GM23338 (cell line): ENCODE results near the gene TBC1D17. TPM values are rescaled to one million over a fixed set of nuclear protein-coding genes. Genes with fewer than 3 reads are reported as not detected.
A peak's percentile ranks its signal among the peaks of the same experiment; 100 is the strongest.

ENCODE experiments used
- ATAC-seq: fragments of 200-7000 bp; cut with Tn5 transposase; 3 replicates; pipeline ENCODE4 v1.9.1; 2020
- DNase-seq: peaks from one replicate; pipeline ENCODE4 v3.0.0-alpha.2; 2015; ENCODE audit warnings: low spot score
- H2AFZ ChIP-seq: fragments of 200-600 bp; sonication (generic); 2 replicates; pipeline ENCODE4 v1.8.0; 2016; ENCODE audit warnings: antibody characterized with exemption, mild to moderate bottlenecking, moderate library complexity
- H3F3A ChIP-seq: fragments of 200-600 bp; sonication (generic); replicated peaks from 2 replicates; pipeline ENCODE4 v1.8.0; 2017; ENCODE audit warnings: antibody characterized with exemption, mixed run types, low read depth
- H3K27ac ChIP-seq: fragments of 200-600 bp; sonication (generic); 2 replicates; pipeline ENCODE4 v1.6.1; 2016; ENCODE audit warnings: low read depth
- H3K27me3 ChIP-seq: fragments of 200-600 bp; sonication (generic); 2 replicates; pipeline ENCODE4 v1.8.0; 2016; ENCODE audit warnings: mild to moderate bottlenecking, mixed run types, moderate library complexity; ENCODE audit not compliant: insufficient read depth
- H3K36me3 ChIP-seq: fragments of 200-600 bp; sonication (generic); 2 replicates; pipeline ENCODE4 v1.8.0; 2016; ENCODE audit warnings: mild to moderate bottlenecking; ENCODE audit not compliant: insufficient read depth
- H3K4me1 ChIP-seq: fragments of 200-600 bp; sonication (generic); 2 replicates; pipeline ENCODE4 v1.8.0; 2016; ENCODE audit warnings: mild to moderate bottlenecking, moderate library complexity; ENCODE audit not compliant: insufficient read depth
- H3K4me2 ChIP-seq: fragments of 200-600 bp; sonication (generic); 2 replicates; pipeline ENCODE4 v1.7.1; 2017; ENCODE audit warnings: mixed run types
- H3K4me3 ChIP-seq: fragments of 200-600 bp; sonication (generic); 2 replicates; pipeline ENCODE4 v1.6.1; 2016; ENCODE audit warnings: mixed run types
- H3K79me2 ChIP-seq: fragments of 200-600 bp; sonication (generic); replicated peaks from 2 replicates; pipeline ENCODE4 v1.8.0; 2017; ENCODE audit warnings: mild to moderate bottlenecking; ENCODE audit not compliant: insufficient read depth
- H3K9me2 ChIP-seq: fragments of 200-600 bp; sonication (generic); 2 replicates; pipeline ENCODE4 v1.8.0; 2017; ENCODE audit not compliant: insufficient read depth
- H4K20me1 ChIP-seq: fragments of 200-600 bp; sonication (generic); replicated peaks from 2 replicates; pipeline ENCODE4 v1.8.0; 2017; ENCODE audit warnings: mild to moderate bottlenecking; ENCODE audit not compliant: insufficient read depth
- H3K27ac Mint-ChIP-seq: 2 replicates; pipeline ENCODE4 v1.8.0; 2020; ENCODE audit warnings: inconsistent platforms, mild to moderate bottlenecking, moderate library complexity, mixed read lengths
- H3K27me3 Mint-ChIP-seq: 3 replicates; pipeline ENCODE4 v1.8.0; 2022; ENCODE audit warnings: low read depth, mild to moderate bottlenecking, moderate library complexity, mixed read lengths, inconsistent platforms; ENCODE audit not compliant: insufficient read depth, poor library complexity
- H3K36me3 Mint-ChIP-seq: 3 replicates; pipeline ENCODE4 v1.8.0; 2021; ENCODE audit warnings: low read depth, mild to moderate bottlenecking, inconsistent platforms, moderate library complexity, mixed read lengths
- H3K4me1 Mint-ChIP-seq: 3 replicates; pipeline ENCODE4 v1.8.0; 2020; ENCODE audit warnings: mild to moderate bottlenecking, inconsistent platforms, mixed read lengths
- H3K4me3 Mint-ChIP-seq: 3 replicates; pipeline ENCODE4 v1.8.0; 2021; ENCODE audit warnings: moderate library complexity, mild to moderate bottlenecking, inconsistent platforms, mixed read lengths
- H3K9me3 Mint-ChIP-seq: 3 replicates; pipeline ENCODE4 v1.8.0; 2020; ENCODE audit warnings: moderate library complexity, mild to moderate bottlenecking, inconsistent platforms, mixed read lengths
- CREB1 ChIP-seq: fragments of 250-450 bp; sonication (Bioruptor Pico); IDR thresholded peaks from 2 replicates; pipeline ENCODE4 v1.5.0; 2020; ENCODE audit warnings: low read depth, mild to moderate bottlenecking, moderate library complexity
- EZH2 ChIP-seq: fragments of 200-600 bp; sonication (generic); IDR thresholded peaks from one replicate; pipeline ENCODE4 v1.8.0; 2017; ENCODE audit warnings: antibody characterized with exemption, mild to moderate bottlenecking, low read depth; ENCODE audit not compliant: unreplicated experiment
- EZH2phosphoT487 ChIP-seq: fragments of 200-600 bp; sonication (generic); IDR thresholded peaks from one replicate; pipeline ENCODE4 v1.8.1; 2018; ENCODE audit warnings: antibody characterized with exemption; ENCODE audit not compliant: unreplicated experiment
- POLR2AphosphoS5 ChIP-seq: IDR thresholded peaks from 2 replicates; pipeline ENCODE4 v1.6.1; 2016; ENCODE audit warnings: antibody characterized with exemption, low read depth
- ZNF114 ChIP-seq: fragments of 250-450 bp; sonication (Bioruptor Pico); IDR thresholded peaks from 2 replicates; pipeline ENCODE4 v1.5.0; 2020; ENCODE audit warnings: mild to moderate bottlenecking, moderate library complexity
- ZNF331 ChIP-seq: fragments of 250-450 bp; sonication (Bioruptor Pico); IDR thresholded peaks from 2 replicates; pipeline ENCODE4 v1.5.0; 2020; ENCODE audit warnings: low read depth, mild to moderate bottlenecking, moderate library complexity
- polyA plus RNA-seq: library from polyadenylated mRNA; unstranded; fragments of >200 nt; fragmentation: Nextera tagmentation; extraction: Ambion mirVana; gene quantifications from 2 replicates; pipeline ENCODE4 v1.2.1, GENCODE V29; 2016
- total RNA-seq: library from RNA; depleted of rRNA; stranded (reverse); fragments of >200 nt; shearing (Covaris generic); gene quantifications from 2 replicates; pipeline ENCODE4 v1.2.3, GENCODE V29; 2014
- TF ChIP-seq, protein P1 (sequence below), 2 experiments: fragments of 200-600 bp in 1 of 2; sonication (generic) in 1 of 2; conservative IDR thresholded peaks; 2 replicates each; pipeline versions ENCODE4 v1.5.1 to v1.6.1; 2016 to 2017; ENCODE audit warnings: antibody characterized with exemption in 2 of 2, low read depth in 2 of 2, mild to moderate bottlenecking in 2 of 2, moderate library complexity in 1 of 2
- TF ChIP-seq, protein P2 (sequence below): IDR thresholded peaks from 2 replicates; pipeline ENCODE4 v1.6.1; 2016; ENCODE audit warnings: antibody characterized with exemption
- TF ChIP-seq, protein P3 (sequence below): IDR thresholded peaks from one replicate; pipeline ENCODE4 v1.6.1; 2018; ENCODE audit warnings: antibody characterized with exemption; ENCODE audit not compliant: unreplicated experiment

The TBC1D17 gene
- total and polyA plus RNA-seq, 2 experiments from 2014 or later = 19.3 to 43.1 TPM

DNA sequence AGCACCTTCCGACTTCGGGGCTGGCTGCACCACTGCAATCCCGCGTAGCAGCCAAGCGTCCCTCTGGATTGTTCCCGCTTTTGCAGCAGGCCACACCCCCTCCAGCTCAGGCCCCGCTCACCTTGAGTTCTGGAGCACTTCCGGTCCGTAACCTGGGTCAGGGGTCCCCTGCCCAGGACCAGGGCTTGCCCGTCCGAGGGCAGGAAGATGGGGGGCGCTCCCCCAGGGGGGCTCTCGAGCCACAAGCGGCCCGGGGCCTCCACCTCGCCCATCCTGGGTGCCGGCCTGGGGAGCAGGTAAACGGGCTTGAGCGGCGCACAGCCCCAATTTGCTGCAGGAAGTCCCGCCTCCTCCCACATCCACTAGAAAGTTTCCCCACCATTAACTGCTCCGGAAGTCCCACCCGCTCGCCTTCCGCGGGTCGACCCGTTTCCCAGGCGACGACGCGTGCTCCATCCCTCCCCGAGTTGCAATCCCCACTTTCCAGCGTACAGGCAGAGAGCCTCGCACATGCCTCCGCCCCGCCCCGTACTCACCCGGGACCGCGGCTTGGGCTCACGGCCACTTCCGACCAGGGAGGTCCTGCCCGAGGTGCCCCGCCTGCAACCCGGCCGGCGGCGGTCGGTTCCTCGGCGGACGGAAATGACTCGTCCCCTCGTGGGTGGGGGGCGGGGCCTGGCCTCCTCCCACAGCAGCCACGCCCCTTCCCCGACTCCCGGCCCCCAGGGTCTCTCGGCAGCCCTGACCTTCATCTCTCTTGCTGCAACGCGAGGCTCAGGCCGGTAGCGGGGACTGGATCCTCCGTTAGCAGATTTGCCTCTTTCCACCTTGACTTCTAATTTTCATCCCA, 10.3 kb upstream of the TBC1D17 start, which contains the start of gene PNKP:
Gene PNKP (minus strand): TSS at position 644 of the 850 bp plus-strand sequence. CDS start 372 bp downstream, at position 272.
- peak within 1 kb of the TSS; percentile 98 for H3K27ac Mint-ChIP-seq
- Histone ChIP-seq H3K36me3 (peaks cover 15% of the 10 kb centered on the region), H3K4me3 (peak within 1 kb of the TSS; percentile 99), H3K27ac (peak within 1 kb of the TSS; percentile 94), H3K9me2 (no peaks in the 10 kb centered on the region), H4K20me1 (peaks cover 17% of the 10 kb centered on the region), H3K27me3 (no peaks in the 10 kb centered on the region), H3K4me1 (peaks cover 19% of the 10 kb centered on the region), H3K79me2 (peaks cover 23% of the 10 kb centered on the region), H2AFZ (peak within 1 kb of the TSS; percentile 91), H3K4me2 (peak within 1 kb of the TSS; percentile 93), H3F3A (peaks cover 38% of the 10 kb centered on the region)
- ATAC-seq = peak; percentile 46
- TF ChIP-seq ZNF114 (CRISPR knock-in tag) = no peak
- peak; percentile 75 for TF ChIP-seq CREB1 (CRISPR knock-in tag)
- TF ChIP-seq, protein P1, sequence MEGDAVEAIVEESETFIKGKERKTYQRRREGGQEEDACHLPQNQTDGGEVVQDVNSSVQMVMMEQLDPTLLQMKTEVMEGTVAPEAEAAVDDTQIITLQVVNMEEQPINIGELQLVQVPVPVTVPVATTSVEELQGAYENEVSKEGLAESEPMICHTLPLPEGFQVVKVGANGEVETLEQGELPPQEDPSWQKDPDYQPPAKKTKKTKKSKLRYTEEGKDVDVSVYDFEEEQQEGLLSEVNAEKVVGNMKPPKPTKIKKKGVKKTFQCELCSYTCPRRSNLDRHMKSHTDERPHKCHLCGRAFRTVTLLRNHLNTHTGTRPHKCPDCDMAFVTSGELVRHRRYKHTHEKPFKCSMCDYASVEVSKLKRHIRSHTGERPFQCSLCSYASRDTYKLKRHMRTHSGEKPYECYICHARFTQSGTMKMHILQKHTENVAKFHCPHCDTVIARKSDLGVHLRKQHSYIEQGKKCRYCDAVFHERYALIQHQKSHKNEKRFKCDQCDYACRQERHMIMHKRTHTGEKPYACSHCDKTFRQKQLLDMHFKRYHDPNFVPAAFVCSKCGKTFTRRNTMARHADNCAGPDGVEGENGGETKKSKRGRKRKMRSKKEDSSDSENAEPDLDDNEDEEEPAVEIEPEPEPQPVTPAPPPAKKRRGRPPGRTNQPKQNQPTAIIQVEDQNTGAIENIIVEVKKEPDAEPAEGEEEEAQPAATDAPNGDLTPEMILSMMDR (conservative IDR thresholded peaks at IDR 0.05; ENCODE audit: low read depth in 2 of 2) = no peak
- TF ChIP-seq ZNF331 (CRISPR knock-in tag) = no peak
- no peak for TF ChIP-seq EZH2
- TF ChIP-seq POLR2AphosphoS5 = peak; percentile 86
- TF ChIP-seq, protein P2, sequence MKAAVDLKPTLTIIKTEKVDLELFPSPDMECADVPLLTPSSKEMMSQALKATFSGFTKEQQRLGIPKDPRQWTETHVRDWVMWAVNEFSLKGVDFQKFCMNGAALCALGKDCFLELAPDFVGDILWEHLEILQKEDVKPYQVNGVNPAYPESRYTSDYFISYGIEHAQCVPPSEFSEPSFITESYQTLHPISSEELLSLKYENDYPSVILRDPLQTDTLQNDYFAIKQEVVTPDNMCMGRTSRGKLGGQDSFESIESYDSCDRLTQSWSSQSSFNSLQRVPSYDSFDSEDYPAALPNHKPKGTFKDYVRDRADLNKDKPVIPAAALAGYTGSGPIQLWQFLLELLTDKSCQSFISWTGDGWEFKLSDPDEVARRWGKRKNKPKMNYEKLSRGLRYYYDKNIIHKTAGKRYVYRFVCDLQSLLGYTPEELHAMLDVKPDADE = 0 out of 2 replicates have a peak, but pooled peaks have one; percentile 67
- H3K4me1 Mint-ChIP-seq = peaks cover 39% of the 10 kb centered on the region
- H3K27me3 Mint-ChIP-seq = peaks cover 22% of the 10 kb centered on the region
- H3K9me3 Mint-ChIP-seq = peaks cover 10% of the 10 kb centered on the region
- peaks cover 46% of the 10 kb centered on the region for H3K36me3 Mint-ChIP-seq
- H3K4me3 Mint-ChIP-seq = no peak within 1 kb of the TSS; the same call in 1 of the 3 replicates
- DNase-seq = peak; percentile 95

DNA sequence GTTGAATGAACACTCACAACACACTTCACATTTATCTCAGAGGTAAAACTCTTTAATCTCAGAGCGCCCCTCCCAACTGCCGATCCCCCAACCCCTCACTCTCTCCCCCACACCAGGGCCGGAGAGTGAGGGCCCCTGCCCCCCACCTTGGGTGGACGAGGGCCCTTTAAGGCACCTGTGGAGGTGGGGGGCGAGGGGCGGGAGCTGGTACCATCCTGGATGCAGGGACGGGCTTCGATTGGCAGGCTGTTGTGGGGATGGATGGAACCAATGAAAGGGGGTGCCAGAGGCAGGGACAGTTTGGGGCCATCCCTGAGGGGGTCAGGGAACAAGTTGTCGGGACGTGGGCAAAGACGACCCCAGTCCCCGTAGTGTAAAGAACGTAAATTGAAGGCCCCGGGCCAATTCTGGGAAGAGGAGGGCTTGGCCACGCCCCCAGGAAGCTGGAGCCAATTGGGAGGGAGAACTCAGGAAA, 8.5 kb upstream of the TBC1D17 start:
- Histone ChIP-seq H3K9me2 (no peaks in the 10 kb centered on the region), H2AFZ (no peak overlapping the region), H3K79me2 (peaks cover 21% of the 10 kb centered on the region), H3F3A (peaks cover 32% of the 10 kb centered on the region), H3K4me2 (peak overlapping the region; percentile 93), H3K4me1 (peaks cover 19% of the 10 kb centered on the region), H3K36me3 (peaks cover 8% of the 10 kb centered on the region), H4K20me1 (peaks cover 13% of the 10 kb centered on the region), H3K4me3 (peak overlapping the region; percentile 99), H3K27ac (peak overlapping the region; percentile 94), H3K27me3 (no peaks in the 10 kb centered on the region)
- H3K27ac Mint-ChIP-seq = no peak overlapping the region
- H3K9me3 Mint-ChIP-seq = peaks cover 7% of the 10 kb centered on the region
- peaks cover 34% of the 10 kb centered on the region for H3K4me1 Mint-ChIP-seq
- ATAC-seq (peak; percentile 10), DNase-seq (no peak)
- H3K27me3 Mint-ChIP-seq = peaks cover 21% of the 10 kb centered on the region
- no peak overlapping the region for H3K4me3 Mint-ChIP-seq
- peaks cover 32% of the 10 kb centered on the region for H3K36me3 Mint-ChIP-seq
- no peak for TF ChIP-seq ZNF114 (CRISPR knock-in tag)
- TF ChIP-seq, protein P3, sequence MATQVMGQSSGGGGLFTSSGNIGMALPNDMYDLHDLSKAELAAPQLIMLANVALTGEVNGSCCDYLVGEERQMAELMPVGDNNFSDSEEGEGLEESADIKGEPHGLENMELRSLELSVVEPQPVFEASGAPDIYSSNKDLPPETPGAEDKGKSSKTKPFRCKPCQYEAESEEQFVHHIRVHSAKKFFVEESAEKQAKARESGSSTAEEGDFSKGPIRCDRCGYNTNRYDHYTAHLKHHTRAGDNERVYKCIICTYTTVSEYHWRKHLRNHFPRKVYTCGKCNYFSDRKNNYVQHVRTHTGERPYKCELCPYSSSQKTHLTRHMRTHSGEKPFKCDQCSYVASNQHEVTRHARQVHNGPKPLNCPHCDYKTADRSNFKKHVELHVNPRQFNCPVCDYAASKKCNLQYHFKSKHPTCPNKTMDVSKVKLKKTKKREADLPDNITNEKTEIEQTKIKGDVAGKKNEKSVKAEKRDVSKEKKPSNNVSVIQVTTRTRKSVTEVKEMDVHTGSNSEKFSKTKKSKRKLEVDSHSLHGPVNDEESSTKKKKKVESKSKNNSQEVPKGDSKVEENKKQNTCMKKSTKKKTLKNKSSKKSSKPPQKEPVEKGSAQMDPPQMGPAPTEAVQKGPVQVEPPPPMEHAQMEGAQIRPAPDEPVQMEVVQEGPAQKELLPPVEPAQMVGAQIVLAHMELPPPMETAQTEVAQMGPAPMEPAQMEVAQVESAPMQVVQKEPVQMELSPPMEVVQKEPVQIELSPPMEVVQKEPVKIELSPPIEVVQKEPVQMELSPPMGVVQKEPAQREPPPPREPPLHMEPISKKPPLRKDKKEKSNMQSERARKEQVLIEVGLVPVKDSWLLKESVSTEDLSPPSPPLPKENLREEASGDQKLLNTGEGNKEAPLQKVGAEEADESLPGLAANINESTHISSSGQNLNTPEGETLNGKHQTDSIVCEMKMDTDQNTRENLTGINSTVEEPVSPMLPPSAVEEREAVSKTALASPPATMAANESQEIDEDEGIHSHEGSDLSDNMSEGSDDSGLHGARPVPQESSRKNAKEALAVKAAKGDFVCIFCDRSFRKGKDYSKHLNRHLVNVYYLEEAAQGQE = no peak
- no peak for TF ChIP-seq EZH2phosphoT487
